Kidney epithelial cell (primary cell): Measurements from ENCODE around the gene PCDH20. TPM values are rescaled to one million over a fixed set of nuclear protein-coding genes. Genes with fewer than 3 reads are reported as not detected.
A peak's percentile ranks its signal among the peaks of the same experiment; 100 is the strongest.

Source experiments
- DNase-seq: peaks from one replicate; pipeline ENCODE4 v3.0.0-alpha.2; 2010; ENCODE audit warnings: low read depth
- H3K27me3 ChIP-seq: 2 replicates; pipeline ENCODE4 v1.6.0; 2011; ENCODE audit warnings: low read length; ENCODE audit not compliant: control insufficient read depth, insufficient read depth
- H3K36me3 ChIP-seq: 2 replicates; pipeline ENCODE4 v1.5.1; 2011; ENCODE audit warnings: low read length; ENCODE audit not compliant: control insufficient read depth, insufficient read depth
- H3K4me3 ChIP-seq: 2 replicates; pipeline ENCODE4 v1.5.1; 2011; ENCODE audit warnings: low read depth, mild to moderate bottlenecking, control low read depth, low read length
- total RNA-seq: library from RNA; depleted of rRNA; stranded (reverse); fragments of >200 nt; gene quantifications from 2 replicates; pipeline ENCODE4 v1.2.3, GENCODE V29; 2015
- TF ChIP-seq, protein P1 (sequence below): IDR thresholded peaks from 2 replicates; pipeline ENCODE4 v1.5.1; 2011; ENCODE audit warnings: mild to moderate bottlenecking, moderate library complexity, low read length, control low read depth, inconsistent platforms; ENCODE audit not compliant: insufficient read depth, poor library complexity, severe bottlenecking

PCDH20 gene, protein sequence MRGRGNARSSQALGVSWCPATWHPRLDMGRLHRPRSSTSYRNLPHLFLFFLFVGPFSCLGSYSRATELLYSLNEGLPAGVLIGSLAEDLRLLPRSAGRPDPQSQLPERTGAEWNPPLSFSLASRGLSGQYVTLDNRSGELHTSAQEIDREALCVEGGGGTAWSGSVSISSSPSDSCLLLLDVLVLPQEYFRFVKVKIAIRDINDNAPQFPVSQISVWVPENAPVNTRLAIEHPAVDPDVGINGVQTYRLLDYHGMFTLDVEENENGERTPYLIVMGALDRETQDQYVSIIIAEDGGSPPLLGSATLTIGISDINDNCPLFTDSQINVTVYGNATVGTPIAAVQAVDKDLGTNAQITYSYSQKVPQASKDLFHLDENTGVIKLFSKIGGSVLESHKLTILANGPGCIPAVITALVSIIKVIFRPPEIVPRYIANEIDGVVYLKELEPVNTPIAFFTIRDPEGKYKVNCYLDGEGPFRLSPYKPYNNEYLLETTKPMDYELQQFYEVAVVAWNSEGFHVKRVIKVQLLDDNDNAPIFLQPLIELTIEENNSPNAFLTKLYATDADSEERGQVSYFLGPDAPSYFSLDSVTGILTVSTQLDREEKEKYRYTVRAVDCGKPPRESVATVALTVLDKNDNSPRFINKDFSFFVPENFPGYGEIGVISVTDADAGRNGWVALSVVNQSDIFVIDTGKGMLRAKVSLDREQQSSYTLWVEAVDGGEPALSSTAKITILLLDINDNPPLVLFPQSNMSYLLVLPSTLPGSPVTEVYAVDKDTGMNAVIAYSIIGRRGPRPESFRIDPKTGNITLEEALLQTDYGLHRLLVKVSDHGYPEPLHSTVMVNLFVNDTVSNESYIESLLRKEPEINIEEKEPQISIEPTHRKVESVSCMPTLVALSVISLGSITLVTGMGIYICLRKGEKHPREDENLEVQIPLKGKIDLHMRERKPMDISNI
- 0.75 and 1.6 TPM in 2 replicates for total RNA-seq

DNA sequence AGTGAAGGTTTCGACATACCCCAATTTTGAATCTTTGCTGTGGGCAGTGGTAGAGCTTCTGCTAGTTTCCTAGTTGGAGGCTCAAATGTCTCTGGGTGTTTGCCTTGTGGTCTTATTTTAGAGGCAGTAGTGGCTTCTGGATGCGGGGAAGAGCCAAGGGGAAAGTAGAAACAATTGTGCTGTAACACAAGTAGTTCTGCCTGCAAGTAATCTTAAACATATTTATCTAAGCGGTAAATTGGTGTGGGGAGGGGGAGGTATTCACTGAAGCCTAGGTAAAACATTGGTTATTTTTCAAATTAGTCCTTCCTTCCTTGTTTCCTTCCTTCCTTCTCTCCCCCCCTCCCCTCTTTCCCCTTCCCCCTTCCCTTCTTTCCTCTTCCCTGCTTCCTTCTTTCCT, at the start of gene PCDH20:
Gene PCDH20 (minus strand): TSS at position 101 of the 400 bp plus-strand sequence. CDS start 691 bp downstream, outside the sequence.
- H3K4me3 ChIP-seq = peak within 1 kb of the TSS; percentile 48
- no peak for DNase-seq
- peaks cover 4% of the 10 kb centered on the region for H3K27me3 ChIP-seq
- TF ChIP-seq, protein P1, sequence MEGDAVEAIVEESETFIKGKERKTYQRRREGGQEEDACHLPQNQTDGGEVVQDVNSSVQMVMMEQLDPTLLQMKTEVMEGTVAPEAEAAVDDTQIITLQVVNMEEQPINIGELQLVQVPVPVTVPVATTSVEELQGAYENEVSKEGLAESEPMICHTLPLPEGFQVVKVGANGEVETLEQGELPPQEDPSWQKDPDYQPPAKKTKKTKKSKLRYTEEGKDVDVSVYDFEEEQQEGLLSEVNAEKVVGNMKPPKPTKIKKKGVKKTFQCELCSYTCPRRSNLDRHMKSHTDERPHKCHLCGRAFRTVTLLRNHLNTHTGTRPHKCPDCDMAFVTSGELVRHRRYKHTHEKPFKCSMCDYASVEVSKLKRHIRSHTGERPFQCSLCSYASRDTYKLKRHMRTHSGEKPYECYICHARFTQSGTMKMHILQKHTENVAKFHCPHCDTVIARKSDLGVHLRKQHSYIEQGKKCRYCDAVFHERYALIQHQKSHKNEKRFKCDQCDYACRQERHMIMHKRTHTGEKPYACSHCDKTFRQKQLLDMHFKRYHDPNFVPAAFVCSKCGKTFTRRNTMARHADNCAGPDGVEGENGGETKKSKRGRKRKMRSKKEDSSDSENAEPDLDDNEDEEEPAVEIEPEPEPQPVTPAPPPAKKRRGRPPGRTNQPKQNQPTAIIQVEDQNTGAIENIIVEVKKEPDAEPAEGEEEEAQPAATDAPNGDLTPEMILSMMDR = no peak
- no peaks in the 10 kb centered on the region for H3K36me3 ChIP-seq

DNA sequence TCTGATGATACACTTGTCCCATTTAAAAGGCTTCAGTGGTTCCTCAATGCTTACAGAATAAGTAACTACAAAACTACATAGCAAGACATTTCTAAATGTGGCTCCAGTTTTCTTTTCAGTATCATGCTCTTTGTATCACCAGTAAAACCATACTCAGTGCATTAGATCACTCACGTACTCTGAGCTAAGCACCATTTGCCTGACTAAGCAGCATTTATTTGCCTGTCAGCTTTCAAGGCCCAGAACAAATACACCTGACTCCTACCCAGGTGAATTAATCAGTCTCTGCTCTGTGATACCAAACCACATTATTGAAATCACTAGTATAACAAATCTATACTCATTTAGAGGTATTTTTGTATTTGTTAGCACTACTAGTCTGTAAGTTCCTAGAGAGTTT, 47.4 kb upstream of the PCDH20 start:
- no peak for DNase-seq
- Histone ChIP-seq H3K36me3 (no peaks in the 10 kb centered on the region), H3K27me3 (no peaks in the 10 kb centered on the region), H3K4me3 (no peak overlapping the region)
- TF ChIP-seq, protein P1 = no peak

DNA sequence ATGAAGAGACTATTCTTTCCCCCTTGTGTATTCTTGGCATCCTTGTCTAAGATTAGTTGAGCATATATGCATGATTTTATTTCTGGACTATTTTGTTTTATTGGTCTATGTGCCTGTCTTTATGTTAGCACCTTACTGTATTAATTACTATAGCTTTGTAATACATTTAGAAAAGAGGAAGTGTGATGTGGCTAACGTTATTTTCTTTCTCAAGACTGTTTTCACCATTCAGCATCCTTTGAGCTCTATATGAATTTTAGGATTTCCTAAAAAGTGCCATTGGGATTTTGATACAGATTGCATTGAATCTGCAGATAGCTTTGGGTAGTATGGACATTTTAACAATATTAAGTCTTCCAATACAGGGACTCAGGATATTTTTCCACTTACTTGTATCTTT, 37.5 kb upstream of the PCDH20 start:
- DNase-seq = no peak
- H3K27me3 ChIP-seq = no peaks in the 10 kb centered on the region
- no peak overlapping the region for H3K4me3 ChIP-seq
- TF ChIP-seq, protein P1 = no peak
- H3K36me3 ChIP-seq = no peaks in the 10 kb centered on the region

DNA sequence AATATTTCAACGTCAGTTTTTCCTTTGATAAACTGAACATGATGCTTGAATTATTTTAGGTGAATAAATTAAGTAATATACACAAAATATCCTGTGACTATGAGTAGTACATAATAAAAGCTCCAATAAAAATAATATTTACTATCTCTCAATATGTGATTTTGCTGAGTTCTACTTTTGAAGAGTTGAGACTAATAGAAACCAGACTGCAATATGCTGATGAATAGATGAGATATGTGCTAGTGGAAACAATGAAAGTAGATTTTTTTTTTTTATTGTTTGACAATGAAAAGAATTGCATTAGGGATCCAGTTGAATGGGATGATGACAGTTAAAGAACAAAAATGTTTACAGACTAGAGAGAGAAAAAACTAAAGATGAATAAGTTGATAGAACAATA, 16.4 kb upstream of the PCDH20 start:
- Histone ChIP-seq H3K36me3 (no peaks in the 10 kb centered on the region), H3K27me3 (no peaks in the 10 kb centered on the region), H3K4me3 (no peak overlapping the region)
- TF ChIP-seq, protein P1 = no peak
- DNase-seq = no peak

DNA sequence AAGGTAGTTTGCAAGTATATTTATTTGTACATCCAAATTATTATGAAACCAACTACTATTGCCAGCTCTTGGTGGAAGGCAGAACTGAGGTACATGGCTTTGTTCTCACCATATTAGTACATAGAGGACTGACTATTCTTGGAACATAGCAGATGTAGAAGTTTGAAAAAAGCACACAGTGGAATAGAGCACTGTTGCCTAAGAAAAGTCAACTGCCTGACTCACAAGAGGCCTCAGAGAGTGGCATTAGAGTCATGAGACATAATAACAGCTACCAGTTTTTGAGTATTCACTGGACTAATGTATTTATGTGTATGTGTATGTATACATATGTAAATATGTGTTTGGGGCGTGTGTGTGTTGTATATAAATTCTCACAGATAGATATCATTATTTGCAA, 8.3 kb upstream of the PCDH20 start:
- DNase-seq = no peak
- H3K4me3 ChIP-seq = no peak overlapping the region
- H3K27me3 ChIP-seq = no peaks in the 10 kb centered on the region
- TF ChIP-seq, protein P1 = no peak
- no peaks in the 10 kb centered on the region for H3K36me3 ChIP-seq
